ENCODE data around the gene EYA4. TPM values are rescaled to one million over a fixed set of nuclear protein-coding genes. Genes with fewer than 3 reads are reported as not detected.
"Not testable (repeated sequence)": the region's sequence is repeated elsewhere in the genome, so short reads cannot be mapped to it uniquely, and the experiment has no call there.

The EYA4 gene
- total RNA-seq, 3 donors from 2014 or later, result 0.33 to 4.2 (median 0.44) TPM

DNA sequence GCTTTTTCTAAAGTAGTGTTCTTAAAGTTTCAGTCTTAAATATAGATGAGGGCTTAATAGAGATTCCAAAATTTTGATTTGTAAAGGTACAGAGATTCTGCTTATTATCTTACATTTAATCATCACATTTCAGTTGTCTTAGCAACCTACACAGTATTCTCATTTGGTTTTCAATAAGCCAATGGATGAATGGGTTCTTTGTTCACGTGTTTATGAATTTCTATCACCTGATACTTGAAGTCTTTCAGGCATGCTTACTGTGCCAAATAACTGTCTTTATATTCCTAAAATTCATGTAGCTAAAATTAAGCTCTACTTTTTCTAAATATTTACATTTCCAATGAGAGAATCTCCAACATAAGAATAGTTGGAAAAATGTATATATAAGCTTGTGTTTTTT lies 152.7 kb downstream of the EYA4 start:
- Histone ChIP-seq H3K4me3 (no peak overlapping the region), H3K36me3 (no peaks in the 10 kb centered on the region), H3K4me1 (no peaks in the 10 kb centered on the region), H3K27ac (no peak overlapping the region), H3K27me3 (no peaks in the 10 kb centered on the region), H3K9me3 (no peaks in the 10 kb centered on the region)
- DNase-seq (ENCODE audit: low spot score in 2 of 2), result no peak
- intact Hi-C loops (cut with DNase I; ENCODE audit: low total_unique reads), result no loop called here
- TF ChIP-seq POLR2A (IDR thresholded peaks at IDR 0.05), result no peak
- TF ChIP-seq, protein P1, sequence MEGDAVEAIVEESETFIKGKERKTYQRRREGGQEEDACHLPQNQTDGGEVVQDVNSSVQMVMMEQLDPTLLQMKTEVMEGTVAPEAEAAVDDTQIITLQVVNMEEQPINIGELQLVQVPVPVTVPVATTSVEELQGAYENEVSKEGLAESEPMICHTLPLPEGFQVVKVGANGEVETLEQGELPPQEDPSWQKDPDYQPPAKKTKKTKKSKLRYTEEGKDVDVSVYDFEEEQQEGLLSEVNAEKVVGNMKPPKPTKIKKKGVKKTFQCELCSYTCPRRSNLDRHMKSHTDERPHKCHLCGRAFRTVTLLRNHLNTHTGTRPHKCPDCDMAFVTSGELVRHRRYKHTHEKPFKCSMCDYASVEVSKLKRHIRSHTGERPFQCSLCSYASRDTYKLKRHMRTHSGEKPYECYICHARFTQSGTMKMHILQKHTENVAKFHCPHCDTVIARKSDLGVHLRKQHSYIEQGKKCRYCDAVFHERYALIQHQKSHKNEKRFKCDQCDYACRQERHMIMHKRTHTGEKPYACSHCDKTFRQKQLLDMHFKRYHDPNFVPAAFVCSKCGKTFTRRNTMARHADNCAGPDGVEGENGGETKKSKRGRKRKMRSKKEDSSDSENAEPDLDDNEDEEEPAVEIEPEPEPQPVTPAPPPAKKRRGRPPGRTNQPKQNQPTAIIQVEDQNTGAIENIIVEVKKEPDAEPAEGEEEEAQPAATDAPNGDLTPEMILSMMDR (IDR thresholded peaks at IDR 0.05), result no peak
- no peak for TF ChIP-seq POLR2AphosphoS5 (IDR thresholded peaks at IDR 0.05)

DNA sequence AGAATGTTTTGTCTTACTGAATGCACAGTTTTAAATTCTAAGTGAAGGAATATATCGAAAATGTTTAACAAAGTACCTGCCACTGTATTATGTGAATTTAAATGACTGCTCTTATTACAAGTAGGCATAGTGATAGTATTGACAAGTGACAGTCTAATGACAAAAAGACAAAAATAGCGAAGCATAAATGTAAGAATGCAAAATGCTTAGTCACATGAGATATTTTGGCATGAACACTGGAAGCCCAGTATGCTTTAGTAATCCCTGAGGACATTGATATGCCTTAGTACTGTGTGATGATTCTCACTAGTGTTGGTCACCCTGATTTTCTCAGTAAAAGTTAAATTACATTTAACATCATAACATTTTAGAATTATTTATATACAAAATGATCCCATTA lies 153.5 kb downstream of the EYA4 start:
- no peak for TF ChIP-seq POLR2A (IDR thresholded peaks at IDR 0.05)
- no peak for TF ChIP-seq POLR2AphosphoS5 (IDR thresholded peaks at IDR 0.05)
- TF ChIP-seq, protein P1 (IDR thresholded peaks at IDR 0.05), result no peak
- H3K27ac ChIP-seq, result no peak overlapping the region
- intact Hi-C loops (cut with DNase I; ENCODE audit: low total_unique reads), result no loop called here

DNA sequence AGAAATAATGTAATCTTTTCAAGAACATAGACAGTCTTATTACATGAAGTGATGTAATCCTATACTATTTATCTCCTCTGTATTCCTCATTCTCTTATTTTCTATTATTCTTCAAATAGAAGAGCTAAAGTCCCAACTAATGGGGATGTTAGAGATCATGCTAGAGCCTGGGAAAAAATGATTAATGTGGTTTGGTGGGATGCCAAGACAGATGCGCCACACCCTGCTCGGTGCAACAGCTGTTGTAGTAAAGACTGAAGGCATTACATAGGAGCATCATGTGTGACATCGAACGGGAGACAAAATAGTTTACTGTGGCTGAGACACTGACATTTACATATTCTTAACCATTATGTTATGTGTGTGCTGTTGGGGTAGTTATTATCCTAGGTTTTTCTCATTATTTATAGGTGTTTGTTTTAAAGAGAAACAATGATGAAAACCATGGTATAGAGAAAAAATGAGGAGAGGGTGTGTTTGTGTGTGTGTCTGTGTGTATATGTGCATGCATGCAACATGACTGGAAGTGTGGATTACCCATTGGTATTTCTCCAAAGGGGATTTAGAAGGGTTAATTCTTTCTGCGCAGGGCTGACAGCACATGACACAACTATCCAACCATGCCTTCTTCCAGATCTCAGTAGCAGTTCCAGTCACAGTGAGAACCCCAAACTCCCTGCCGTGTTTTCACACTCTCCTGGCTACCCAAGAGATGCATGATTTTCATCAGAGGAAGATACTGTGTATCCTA lies 155.3 kb downstream of the EYA4 start:
- Histone ChIP-seq H3K36me3 (no peaks in the 10 kb centered on the region), H3K27ac (no peak overlapping the region), H3K27me3 (no peaks in the 10 kb centered on the region), H3K9me3 (no peaks in the 10 kb centered on the region), H3K4me3 (no peak overlapping the region), H3K4me1 (no peaks in the 10 kb centered on the region)
- no peak for DNase-seq (ENCODE audit: low spot score in 2 of 2)
- intact Hi-C loops (cut with DNase I; ENCODE audit: low total_unique reads), result no loop called here
- TF ChIP-seq POLR2A (IDR thresholded peaks at IDR 0.05) (no peak), POLR2AphosphoS5 (IDR thresholded peaks at IDR 0.05) (no peak)
- TF ChIP-seq, protein P1 (IDR thresholded peaks at IDR 0.05), result no peak

More for the DNA sequence above, 153.5 kb downstream of the EYA4 start:
- no peaks in the 10 kb centered on the region for H3K9me3 ChIP-seq
- no peaks in the 10 kb centered on the region for H3K27me3 ChIP-seq
- H3K4me1 ChIP-seq, result no peaks in the 10 kb centered on the region
- no peak overlapping the region for H3K4me3 ChIP-seq
- H3K36me3 ChIP-seq, result no peaks in the 10 kb centered on the region
- no peak for DNase-seq (ENCODE audit: low spot score in 2 of 2)

DNA sequence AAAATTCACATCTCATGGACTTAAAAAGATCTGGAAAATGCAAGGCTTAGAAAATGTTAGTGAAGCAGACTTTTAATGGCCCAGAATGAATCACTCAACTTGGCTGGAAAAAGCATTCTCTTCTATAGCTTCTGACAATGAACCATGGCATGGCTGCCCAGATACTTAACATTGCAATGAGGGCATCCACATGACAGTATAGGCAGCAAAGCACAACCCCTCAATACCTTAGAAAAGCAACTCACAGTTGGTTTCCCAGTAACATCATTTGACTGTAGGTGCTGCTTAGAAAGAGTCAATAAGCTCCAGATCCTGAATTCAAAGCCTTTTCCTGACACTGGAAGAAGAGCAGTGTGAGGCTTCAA lies 155.8 kb downstream of the EYA4 start:
- Histone ChIP-seq H3K27ac (no peak overlapping the region), H3K36me3 (no peaks in the 10 kb centered on the region), H3K4me1 (no peaks in the 10 kb centered on the region), H3K9me3 (no peaks in the 10 kb centered on the region), H3K27me3 (no peaks in the 10 kb centered on the region), H3K4me3 (no peak overlapping the region)
- TF ChIP-seq POLR2A (IDR thresholded peaks at IDR 0.05), result no peak
- TF ChIP-seq, protein P1 (IDR thresholded peaks at IDR 0.05), result no peak
- no peak for TF ChIP-seq POLR2AphosphoS5 (IDR thresholded peaks at IDR 0.05)
- intact Hi-C loops (cut with DNase I; ENCODE audit: low total_unique reads), result no loop called here
- no peak for DNase-seq (ENCODE audit: low spot score in 2 of 2)

DNA sequence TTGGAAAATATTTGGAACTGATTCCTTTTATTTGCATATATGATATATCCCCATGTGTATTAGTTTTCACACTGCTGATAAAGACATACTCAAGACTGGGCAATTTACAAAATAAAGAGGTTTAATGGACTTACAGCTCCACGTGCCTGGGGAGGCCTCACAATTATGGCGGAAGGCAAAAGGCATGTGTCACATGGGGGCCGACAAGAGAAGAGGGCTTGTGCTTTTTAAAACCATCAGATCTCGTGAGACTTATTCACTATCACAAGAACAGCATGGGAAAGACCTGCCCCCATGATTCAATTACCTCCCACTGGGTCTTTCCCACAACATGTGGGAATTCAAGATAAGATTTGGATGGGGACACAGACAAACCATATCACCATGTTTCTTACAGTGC lies 156.4 kb downstream of the EYA4 start:
- H3K9me3 ChIP-seq; H3K27ac ChIP-seq; H3K36me3 ChIP-seq; H3K27me3 ChIP-seq; intact Hi-C loops (cut with DNase I; ENCODE audit: low total_unique reads); DNase-seq (ENCODE audit: low spot score in 2 of 2); H3K4me3 ChIP-seq; H3K4me1 ChIP-seq: not testable (repeated sequence)

Data from breast epithelium (tissue), 4 donors.